HepG2 (cell line): ENCODE results near the gene KLHL36. TPM values are rescaled to one million over a fixed set of nuclear protein-coding genes. Genes with fewer than 3 reads are reported as not detected.

Source experiments
- CEBPB ChIP-seq: IDR thresholded peaks from 2 replicates; pipeline ENCODE4 v1.6.1; 2011; ENCODE audit warnings: low read depth, low read length, improper control_type of control experiment, borderline replicate concordance
- CEBPG ChIP-seq: IDR thresholded peaks from 2 replicates; pipeline ENCODE4 v1.6.1; 2016
- CREB1 ChIP-seq, 2 experiments: fragments of 450-650 bp in 1 of 2; IDR thresholded peaks; 2 replicates each; pipeline ENCODE4 v1.6.1; 2016 to 2017; ENCODE audit warnings: control low read depth in 1 of 2, mild to moderate bottlenecking in 1 of 2, missing compliant biosample characterization in 1 of 2, missing genetic modification characterization in 1 of 2
- FOSL2 ChIP-seq: sonication (generic); formaldehyde crosslinking; IDR thresholded peaks from 2 replicates; pipeline ENCODE4 v1.4.0; 2020; ENCODE audit warnings: missing genetic modification reagents
- HOXA7 ChIP-seq: sonication (generic); formaldehyde crosslinking; IDR thresholded peaks from 2 replicates; pipeline ENCODE4 v1.8.1; 2022; ENCODE audit warnings: mild to moderate bottlenecking, missing genetic modification reagents, moderate library complexity
- KDM2A ChIP-seq: sonication (generic); formaldehyde crosslinking; IDR thresholded peaks from 2 replicates; pipeline ENCODE4 v1.4.0; 2020; ENCODE audit warnings: low read depth, missing genetic modification reagents, borderline replicate concordance
- PAXIP1 ChIP-seq: sonication (generic); formaldehyde crosslinking; conservative IDR thresholded peaks from 2 replicates; pipeline ENCODE4 v1.4.0; 2020; ENCODE audit warnings: mild to moderate bottlenecking, missing genetic modification reagents, moderate library complexity
- SUZ12 ChIP-seq: fragments of 150-350 bp; IDR thresholded peaks from 2 replicates; pipeline ENCODE4 v1.6.1; 2014; ENCODE audit warnings: low read depth, low read length
- ZNF660 ChIP-seq: sonication (generic); formaldehyde crosslinking; IDR thresholded peaks from 2 replicates; pipeline ENCODE4 v1.5.1; 2020; ENCODE audit warnings: mild to moderate bottlenecking, low read depth, missing genetic modification reagents, borderline replicate concordance
- polyA plus RNA-seq, 8 experiments: library from polyadenylated mRNA; depleted of rRNA in 3 of 8; stranded (reverse) in 7 of 8; unstranded in 1 of 8; fragments of >200 nt; fragmentation: Illumina TruSeq in 4 of 8; extraction: Trizol in 4 of 8; gene quantifications; 2 replicates each; pipeline versions ENCODE4 v1.2.1 to v1.2.3, GENCODE V29; 2011 to 2016; ENCODE audit warnings: low read depth in 4 of 8, missing spikeins in 1 of 8, mixed read lengths in 1 of 8; ENCODE audit not compliant: insufficient read depth in 1 of 8
- total RNA-seq, 5 experiments: library from RNA; depleted of rRNA; stranded (reverse); fragments of >200 nt; fragmentation: Illumina TruSeq; extraction: Trizol; gene quantifications; 2 replicates each; pipeline ENCODE4 v1.2.3, GENCODE V29; 2016; ENCODE audit warnings: low read depth in 1 of 5
- TF ChIP-seq, protein P1 (sequence below): sonication (generic); formaldehyde crosslinking; IDR thresholded peaks from 2 replicates; pipeline ENCODE4 v1.4.0; 2020; ENCODE audit warnings: missing genetic modification reagents; ENCODE audit errors: not compliant biosample characterization
- TF ChIP-seq, protein P2 (sequence below): sonication (generic); formaldehyde crosslinking; IDR thresholded peaks from 2 replicates; pipeline ENCODE4 v1.4.0; 2020; ENCODE audit warnings: mild to moderate bottlenecking, missing genetic modification reagents, borderline replicate concordance

Gene KLHL36
- total and polyA plus RNA-seq, 2 of the 13 experiments (the other 11 are each of a cell fraction or from before 2014, with no cell fraction given) = 24.3 to 26.0 TPM

DNA sequence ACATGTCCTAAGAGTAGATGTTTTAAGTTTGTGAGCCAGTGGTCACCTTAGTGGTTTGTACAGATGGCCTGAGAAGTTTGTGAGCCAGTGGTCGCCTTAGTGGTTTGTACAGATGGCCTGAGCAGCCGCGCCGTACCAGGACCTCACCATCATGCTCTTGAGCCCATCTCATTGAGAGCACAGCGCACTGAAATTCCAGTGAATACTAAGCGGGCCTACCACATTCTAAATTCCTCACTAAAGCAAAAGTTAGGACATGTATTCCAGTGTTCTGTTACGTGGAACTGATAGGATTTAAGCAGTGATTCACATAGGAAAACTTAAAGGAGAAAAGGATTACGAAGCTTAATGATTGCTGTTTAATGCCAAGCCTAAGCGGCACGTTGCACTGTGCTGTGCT is 55.4 kb downstream of the KLHL36 start (continued):
- no peak for TF ChIP-seq FOSL2 (CRISPR knock-in tag)
- TF ChIP-seq PAXIP1 (CRISPR knock-in tag) = no peak
- TF ChIP-seq KDM2A = no peak
- TF ChIP-seq CREB1 (IDR thresholded peaks at IDR 0.05) = no peak
- no peak for TF ChIP-seq CREB1 (CRISPR knock-in tag; IDR thresholded peaks at IDR 0.05)
- no peak for TF ChIP-seq SUZ12
- TF ChIP-seq ZNF660 (CRISPR knock-in tag) = no peak
- no peak for TF ChIP-seq HOXA7 (CRISPR knock-in tag)
- TF ChIP-seq, protein P1, sequence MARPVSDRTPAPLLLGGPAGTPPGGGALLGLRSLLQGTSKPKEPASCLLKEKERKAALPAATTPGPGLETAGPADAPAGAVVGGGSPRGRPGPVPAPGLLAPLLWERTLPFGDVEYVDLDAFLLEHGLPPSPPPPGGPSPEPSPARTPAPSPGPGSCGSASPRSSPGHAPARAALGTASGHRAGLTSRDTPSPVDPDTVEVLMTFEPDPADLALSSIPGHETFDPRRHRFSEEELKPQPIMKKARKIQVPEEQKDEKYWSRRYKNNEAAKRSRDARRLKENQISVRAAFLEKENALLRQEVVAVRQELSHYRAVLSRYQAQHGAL = no peak
- TF ChIP-seq CEBPG (CRISPR knock-in tag) = no peak
- no peak for TF ChIP-seq CEBPB
- TF ChIP-seq, protein P2, sequence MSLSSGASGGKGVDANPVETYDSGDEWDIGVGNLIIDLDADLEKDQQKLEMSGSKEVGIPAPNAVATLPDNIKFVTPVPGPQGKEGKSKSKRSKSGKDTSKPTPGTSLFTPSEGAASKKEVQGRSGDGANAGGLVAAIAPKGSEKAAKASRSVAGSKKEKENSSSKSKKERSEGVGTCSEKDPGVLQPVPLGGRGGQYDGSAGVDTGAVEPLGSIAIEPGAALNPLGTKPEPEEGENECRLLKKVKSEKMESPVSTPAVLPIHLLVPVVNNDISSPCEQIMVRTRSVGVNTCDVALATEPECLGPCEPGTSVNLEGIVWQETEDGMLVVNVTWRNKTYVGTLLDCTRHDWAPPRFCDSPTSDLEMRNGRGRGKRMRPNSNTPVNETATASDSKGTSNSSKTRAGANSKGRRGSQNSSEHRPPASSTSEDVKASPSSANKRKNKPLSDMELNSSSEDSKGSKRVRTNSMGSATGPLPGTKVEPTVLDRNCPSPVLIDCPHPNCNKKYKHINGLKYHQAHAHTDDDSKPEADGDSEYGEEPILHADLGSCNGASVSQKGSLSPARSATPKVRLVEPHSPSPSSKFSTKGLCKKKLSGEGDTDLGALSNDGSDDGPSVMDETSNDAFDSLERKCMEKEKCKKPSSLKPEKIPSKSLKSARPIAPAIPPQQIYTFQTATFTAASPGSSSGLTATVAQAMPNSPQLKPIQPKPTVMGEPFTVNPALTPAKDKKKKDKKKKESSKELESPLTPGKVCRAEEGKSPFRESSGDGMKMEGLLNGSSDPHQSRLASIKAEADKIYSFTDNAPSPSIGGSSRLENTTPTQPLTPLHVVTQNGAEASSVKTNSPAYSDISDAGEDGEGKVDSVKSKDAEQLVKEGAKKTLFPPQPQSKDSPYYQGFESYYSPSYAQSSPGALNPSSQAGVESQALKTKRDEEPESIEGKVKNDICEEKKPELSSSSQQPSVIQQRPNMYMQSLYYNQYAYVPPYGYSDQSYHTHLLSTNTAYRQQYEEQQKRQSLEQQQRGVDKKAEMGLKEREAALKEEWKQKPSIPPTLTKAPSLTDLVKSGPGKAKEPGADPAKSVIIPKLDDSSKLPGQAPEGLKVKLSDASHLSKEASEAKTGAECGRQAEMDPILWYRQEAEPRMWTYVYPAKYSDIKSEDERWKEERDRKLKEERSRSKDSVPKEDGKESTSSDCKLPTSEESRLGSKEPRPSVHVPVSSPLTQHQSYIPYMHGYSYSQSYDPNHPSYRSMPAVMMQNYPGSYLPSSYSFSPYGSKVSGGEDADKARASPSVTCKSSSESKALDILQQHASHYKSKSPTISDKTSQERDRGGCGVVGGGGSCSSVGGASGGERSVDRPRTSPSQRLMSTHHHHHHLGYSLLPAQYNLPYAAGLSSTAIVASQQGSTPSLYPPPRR (CRISPR knock-in tag) = no peak
